Measurements from ENCODE around the gene SNRNP200. TPM values are rescaled to one million over a fixed set of nuclear protein-coding genes. Genes with fewer than 3 reads are reported as not detected.

Gene SNRNP200
- total RNA-seq, 1 donor from 2014 or later, result 57.4 TPM

DNA sequence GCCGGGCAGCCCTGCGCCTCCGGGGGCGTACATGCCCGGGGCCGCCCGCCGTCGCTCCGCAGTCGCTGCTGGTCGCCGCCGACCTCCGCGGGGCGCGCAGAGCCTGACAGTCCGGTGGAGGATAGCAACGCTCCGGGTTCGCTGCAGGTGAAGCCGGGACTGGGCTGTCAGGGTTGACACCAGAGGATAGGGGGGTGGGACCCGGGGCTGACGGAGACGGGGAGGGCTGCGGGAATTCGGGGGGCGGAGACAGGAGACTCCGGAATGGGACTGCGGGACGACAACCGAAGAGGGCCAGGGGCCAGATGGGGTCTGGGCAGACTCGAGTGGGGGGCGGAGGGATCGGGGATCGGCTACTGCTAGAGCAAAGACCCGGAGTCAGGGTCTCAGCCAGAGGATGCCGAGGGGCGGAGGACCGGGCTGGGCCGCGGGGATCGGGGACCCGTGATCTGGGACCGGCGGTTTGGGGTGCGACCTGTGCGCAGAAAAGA, 40.0 kb downstream of the SNRNP200 start:
- peak overlapping the region; percentile 81 to 84 for H3K4me3 ChIP-seq
- H3K27ac ChIP-seq, result peak overlapping the region; percentile 94
- intact Hi-C loops (cut with DNase I), result loop anchor here (10.0 kb wide), 5 partner anchors 271 to 1399 kb away; partner anchors contain the start of genes ACTR1B, ANKRD36C, C2orf92 and CNNM3
- H3K9me3 ChIP-seq, result no peaks in the 10 kb centered on the region
- DNase-seq (ENCODE audit: low spot score in 2 of 2), result no peak
- no peaks in the 10 kb centered on the region for H3K27me3 ChIP-seq
- peaks cover 21 to 44% of the 10 kb centered on the region in 2 donors for H3K4me1 ChIP-seq
- TF ChIP-seq, protein P1, sequence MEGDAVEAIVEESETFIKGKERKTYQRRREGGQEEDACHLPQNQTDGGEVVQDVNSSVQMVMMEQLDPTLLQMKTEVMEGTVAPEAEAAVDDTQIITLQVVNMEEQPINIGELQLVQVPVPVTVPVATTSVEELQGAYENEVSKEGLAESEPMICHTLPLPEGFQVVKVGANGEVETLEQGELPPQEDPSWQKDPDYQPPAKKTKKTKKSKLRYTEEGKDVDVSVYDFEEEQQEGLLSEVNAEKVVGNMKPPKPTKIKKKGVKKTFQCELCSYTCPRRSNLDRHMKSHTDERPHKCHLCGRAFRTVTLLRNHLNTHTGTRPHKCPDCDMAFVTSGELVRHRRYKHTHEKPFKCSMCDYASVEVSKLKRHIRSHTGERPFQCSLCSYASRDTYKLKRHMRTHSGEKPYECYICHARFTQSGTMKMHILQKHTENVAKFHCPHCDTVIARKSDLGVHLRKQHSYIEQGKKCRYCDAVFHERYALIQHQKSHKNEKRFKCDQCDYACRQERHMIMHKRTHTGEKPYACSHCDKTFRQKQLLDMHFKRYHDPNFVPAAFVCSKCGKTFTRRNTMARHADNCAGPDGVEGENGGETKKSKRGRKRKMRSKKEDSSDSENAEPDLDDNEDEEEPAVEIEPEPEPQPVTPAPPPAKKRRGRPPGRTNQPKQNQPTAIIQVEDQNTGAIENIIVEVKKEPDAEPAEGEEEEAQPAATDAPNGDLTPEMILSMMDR (IDR thresholded peaks at IDR 0.05), result no peak
- H3K36me3 ChIP-seq, result peaks cover 20% of the 10 kb centered on the region in 2 donors

- H3K27ac ChIP-seq, result peak overlapping the region; percentile 94
- DNase-seq (ENCODE audit: low spot score in 2 of 2), result no peak
- H3K4me3 ChIP-seq, result peak overlapping the region; percentile 81 to 84
- no peaks in the 10 kb centered on the region for H3K27me3 ChIP-seq
- intact Hi-C loops (cut with DNase I), result loop anchor here (10.0 kb wide), 5 partner anchors 270 to 1400 kb away; partner anchors contain the start of genes ACTR1B, ANKRD36C, C2orf92 and CNNM3
- TF ChIP-seq, protein P1 (IDR thresholded peaks at IDR 0.05), result peak in 1 of 3 experiments; percentile 30
- H3K4me1 ChIP-seq, result peaks cover 27 to 50% of the 10 kb centered on the region in 2 donors
- no peaks in the 10 kb centered on the region for H3K9me3 ChIP-seq
- peaks cover 19 to 20% of the 10 kb centered on the region in 2 donors for H3K36me3 ChIP-seq
Observed at GRCh38 chr2:96264656-96265348, 40.5 kb downstream of the SNRNP200 start.

- Histone ChIP-seq H3K27me3 (no peaks in the 10 kb centered on the region), H3K9me3 (no peaks in the 10 kb centered on the region), H3K36me3 (peaks cover 11 to 13% of the 10 kb centered on the region in 2 donors), H3K27ac (peak overlapping the region in 1 of 2 donors; percentile 94), H3K4me3 (peak overlapping the region; percentile 81 to 84), H3K4me1 (peaks cover 34 to 57% of the 10 kb centered on the region in 2 donors)
- TF ChIP-seq, protein P1 (IDR thresholded peaks at IDR 0.05), result no peak
- intact Hi-C loops (cut with DNase I), result loop anchor here (10.0 kb wide), 5 partner anchors 269 to 1401 kb away; partner anchors contain the start of genes ACTR1B, ANKRD36C, C2orf92 and CNNM3
- DNase-seq (ENCODE audit: low spot score in 2 of 2), result no peak
Observed at GRCh38 chr2:96264086-96264485, 41.3 kb downstream of the SNRNP200 start.

DNA sequence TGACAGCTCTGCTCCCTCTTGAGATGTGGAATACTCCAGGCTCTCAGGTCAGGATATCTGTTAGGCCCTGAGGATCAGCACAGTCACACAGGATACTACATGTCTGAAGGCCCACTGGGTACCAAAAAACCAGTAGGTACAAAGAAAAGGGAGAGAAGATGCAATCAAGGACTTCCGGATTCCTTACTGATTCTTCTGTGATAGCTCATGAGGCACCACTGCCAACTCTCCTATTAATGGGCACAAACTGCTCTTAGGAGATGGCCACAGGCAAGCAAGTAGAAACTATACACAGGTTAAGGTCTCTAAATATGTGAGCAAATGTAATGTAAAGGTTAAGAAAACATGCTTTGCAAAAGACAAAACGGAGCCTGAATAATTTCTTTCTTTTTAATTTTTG, 43.0 kb downstream of the SNRNP200 start:
- no peaks in the 10 kb centered on the region for H3K27me3 ChIP-seq
- no peaks in the 10 kb centered on the region for H3K36me3 ChIP-seq
- H3K4me3 ChIP-seq, result no peak overlapping the region
- DNase-seq (ENCODE audit: low spot score in 2 of 2), result no peak
- no peak overlapping the region for H3K27ac ChIP-seq
- no peaks in the 10 kb centered on the region for H3K9me3 ChIP-seq
- TF ChIP-seq, protein P1 (IDR thresholded peaks at IDR 0.05), result no peak
- peaks cover 39 to 71% of the 10 kb centered on the region in 2 donors for H3K4me1 ChIP-seq
- intact Hi-C loops (cut with DNase I), result loop anchor here (10.0 kb wide), 5 partner anchors 268 to 1402 kb away; partner anchors contain the start of genes ACTR1B, ANKRD36C, C2orf92 and CNNM3

DNA sequence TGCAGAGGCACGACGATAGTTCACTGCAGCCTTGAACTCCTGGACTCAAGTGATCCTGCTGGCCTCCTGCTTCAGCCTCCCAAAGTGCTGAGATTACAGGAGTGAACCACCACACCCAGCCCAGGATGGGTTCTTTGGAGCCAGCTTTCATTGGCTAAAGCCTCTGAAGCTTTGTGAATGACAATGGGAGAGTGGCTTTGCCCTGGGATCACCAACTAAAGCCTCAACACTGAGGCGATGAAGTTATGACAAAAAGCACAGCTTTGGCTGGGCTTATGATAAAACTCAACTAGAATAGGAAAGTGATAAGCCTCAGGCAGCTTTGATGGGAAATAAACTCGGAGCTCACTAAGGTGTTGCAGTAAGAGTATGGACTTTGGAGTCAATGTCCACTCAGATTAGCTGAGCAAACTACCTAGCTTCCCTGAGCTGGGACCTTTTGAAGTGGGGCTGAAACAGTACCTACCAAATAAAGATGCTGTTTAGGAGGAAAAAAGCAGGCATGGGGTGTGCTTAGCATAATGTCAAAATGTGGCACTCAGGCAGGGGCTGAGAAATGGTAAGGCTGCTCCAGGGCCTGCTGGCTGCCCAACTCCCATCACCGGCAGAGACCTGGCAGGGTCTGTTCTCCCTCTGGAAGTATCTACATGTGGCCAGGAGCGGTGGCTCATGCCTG, 43.9 kb downstream of the SNRNP200 start:
- Histone ChIP-seq H3K36me3 (no peaks in the 10 kb centered on the region), H3K4me1 (peaks cover 39 to 65% of the 10 kb centered on the region in 2 donors), H3K9me3 (no peaks in the 10 kb centered on the region), H3K27me3 (no peaks in the 10 kb centered on the region), H3K4me3 (no peak overlapping the region), H3K27ac (peak overlapping the region; percentile 82 to 90)
- DNase-seq (ENCODE audit: low spot score in 2 of 2), result no peak
- intact Hi-C loops (cut with DNase I), result loop anchor here (10.0 kb wide), 5 partner anchors 267 to 1403 kb away; partner anchors contain the start of genes ACTR1B, ANKRD36C, C2orf92 and CNNM3
- TF ChIP-seq, protein P1 (IDR thresholded peaks at IDR 0.05), result no peak
